HepG2 (cell line): ENCODE results near the gene ELP5. TPM values are rescaled to one million over a fixed set of nuclear protein-coding genes. Genes with fewer than 3 reads are reported as not detected.

Experiments
- CBFB ChIP-seq: sonication (generic); formaldehyde crosslinking; IDR thresholded peaks from 2 replicates; pipeline ENCODE4 v1.4.0; 2020; ENCODE audit warnings: missing genetic modification reagents
- CHCHD3 ChIP-seq: sonication (generic); formaldehyde crosslinking; IDR thresholded peaks from 2 replicates; pipeline ENCODE4 v1.8.0; 2022; ENCODE audit warnings: mild to moderate bottlenecking, missing genetic modification reagents, moderate library complexity
- FOXA3 ChIP-seq: IDR thresholded peaks from 2 replicates; pipeline ENCODE4 v1.6.1; 2016; ENCODE audit warnings: missing genetic modification reagents, missing compliant biosample characterization
- HMG20A ChIP-seq: IDR thresholded peaks from 2 replicates; pipeline ENCODE4 v1.6.1; 2016; ENCODE audit warnings: borderline replicate concordance
- HOXA3 ChIP-seq: sonication (generic); formaldehyde crosslinking; IDR thresholded peaks from 2 replicates; pipeline ENCODE4 v1.5.0; 2020; ENCODE audit warnings: missing genetic modification reagents
- MLLT10 ChIP-seq: sonication (generic); formaldehyde crosslinking; IDR thresholded peaks from 2 replicates; pipeline ENCODE4 v1.4.0; 2020; ENCODE audit warnings: missing genetic modification reagents
- NAIF1 ChIP-seq: sonication (generic); formaldehyde crosslinking; IDR thresholded peaks from 2 replicates; pipeline ENCODE4 v1.5.0; 2020; ENCODE audit warnings: mild to moderate bottlenecking, missing genetic modification reagents, borderline replicate concordance
- NCOA5 ChIP-seq: sonication (generic); formaldehyde crosslinking; IDR thresholded peaks from 2 replicates; pipeline ENCODE4 v1.4.0; 2020; ENCODE audit warnings: missing genetic modification reagents
- NFKB2 ChIP-seq: sonication (generic); formaldehyde crosslinking; IDR thresholded peaks from 2 replicates; pipeline ENCODE4 v1.4.0; 2020; ENCODE audit warnings: missing genetic modification reagents, borderline replicate concordance
- TCF7 ChIP-seq: sonication (generic); IDR thresholded peaks from 2 replicates; pipeline ENCODE4 v1.6.1; 2016; ENCODE audit warnings: antibody characterized with exemption, low read depth
- ZFP36 ChIP-seq: fragments of 150-350 bp; IDR thresholded peaks from 2 replicates; pipeline ENCODE4 v1.6.1; 2018; ENCODE audit warnings: borderline replicate concordance, low read length, low read depth; ENCODE audit not compliant: partially characterized antibody
- ZMYM4 ChIP-seq: sonication (generic); formaldehyde crosslinking; IDR thresholded peaks from 2 replicates; pipeline ENCODE4 v1.8.1; 2023; ENCODE audit warnings: mild to moderate bottlenecking, missing genetic modification reagents
- ZNF136 ChIP-seq: sonication (generic); formaldehyde crosslinking; IDR thresholded peaks from 2 replicates; pipeline ENCODE4 v1.8.1; 2022; ENCODE audit warnings: low read depth, mild to moderate bottlenecking, moderate library complexity, missing genetic modification reagents
- ZNF207 ChIP-seq: fragments of 450-650 bp; IDR thresholded peaks from 2 replicates; pipeline ENCODE4 v1.6.1; 2016; ENCODE audit warnings: antibody characterized with exemption, borderline replicate concordance
- ZNF326 ChIP-seq: sonication (generic); formaldehyde crosslinking; IDR thresholded peaks from 2 replicates; pipeline ENCODE4 v1.4.0; 2020; ENCODE audit warnings: missing genetic modification reagents, borderline replicate concordance
- ZNF33A ChIP-seq: sonication (generic); formaldehyde crosslinking; IDR thresholded peaks from 2 replicates; pipeline ENCODE4 v1.5.1; 2020; ENCODE audit warnings: missing genetic modification reagents, mild to moderate bottlenecking, moderate library complexity, borderline replicate concordance
- ZNF33B ChIP-seq: sonication (generic); formaldehyde crosslinking; IDR thresholded peaks from 2 replicates; pipeline ENCODE4 v1.5.1; 2020; ENCODE audit warnings: mild to moderate bottlenecking, missing genetic modification reagents
- polyA plus RNA-seq, 8 experiments: library from polyadenylated mRNA; depleted of rRNA in 3 of 8; stranded (reverse) in 7 of 8; unstranded in 1 of 8; fragments of >200 nt; fragmentation: Illumina TruSeq in 4 of 8; extraction: Trizol in 4 of 8; gene quantifications; 2 replicates each; pipeline versions ENCODE4 v1.2.1 to v1.2.3, GENCODE V29; 2011 to 2016; ENCODE audit warnings: low read depth in 4 of 8, missing spikeins in 1 of 8, mixed read lengths in 1 of 8; ENCODE audit not compliant: insufficient read depth in 1 of 8
- total RNA-seq, 5 experiments: library from RNA; depleted of rRNA; stranded (reverse); fragments of >200 nt; fragmentation: Illumina TruSeq; extraction: Trizol; gene quantifications; 2 replicates each; pipeline ENCODE4 v1.2.3, GENCODE V29; 2016; ENCODE audit warnings: low read depth in 1 of 5
- TF ChIP-seq, protein P1 (sequence below): sonication (generic); formaldehyde crosslinking; conservative IDR thresholded peaks from 2 replicates; pipeline ENCODE4 v1.5.0; 2020; ENCODE audit warnings: missing genetic modification reagents
- TF ChIP-seq, protein P2 (sequence below): sonication (generic); formaldehyde crosslinking; IDR thresholded peaks from 2 replicates; pipeline ENCODE4 v1.5.1; 2020; ENCODE audit warnings: mild to moderate bottlenecking, missing genetic modification reagents, moderate library complexity
- TF ChIP-seq, protein P3 (sequence below): sonication (generic); formaldehyde crosslinking; IDR thresholded peaks from 2 replicates; pipeline ENCODE4 v1.4.0; 2020; ENCODE audit warnings: missing genetic modification reagents
- TF ChIP-seq, protein P4 (sequence below): IDR thresholded peaks from 2 replicates; pipeline ENCODE4 v1.6.1; 2016; ENCODE audit warnings: control low read depth
- TF ChIP-seq, protein P5 (sequence below): sonication (generic); formaldehyde crosslinking; IDR thresholded peaks from 2 replicates; pipeline ENCODE4 v1.4.0; 2020; ENCODE audit warnings: missing genetic modification reagents

The ELP5 gene
- total and polyA plus RNA-seq, 2 of the 13 experiments (the other 11 are each of a cell fraction or from before 2014, with no cell fraction given): 67.6 to 69.8 TPM

DNA sequence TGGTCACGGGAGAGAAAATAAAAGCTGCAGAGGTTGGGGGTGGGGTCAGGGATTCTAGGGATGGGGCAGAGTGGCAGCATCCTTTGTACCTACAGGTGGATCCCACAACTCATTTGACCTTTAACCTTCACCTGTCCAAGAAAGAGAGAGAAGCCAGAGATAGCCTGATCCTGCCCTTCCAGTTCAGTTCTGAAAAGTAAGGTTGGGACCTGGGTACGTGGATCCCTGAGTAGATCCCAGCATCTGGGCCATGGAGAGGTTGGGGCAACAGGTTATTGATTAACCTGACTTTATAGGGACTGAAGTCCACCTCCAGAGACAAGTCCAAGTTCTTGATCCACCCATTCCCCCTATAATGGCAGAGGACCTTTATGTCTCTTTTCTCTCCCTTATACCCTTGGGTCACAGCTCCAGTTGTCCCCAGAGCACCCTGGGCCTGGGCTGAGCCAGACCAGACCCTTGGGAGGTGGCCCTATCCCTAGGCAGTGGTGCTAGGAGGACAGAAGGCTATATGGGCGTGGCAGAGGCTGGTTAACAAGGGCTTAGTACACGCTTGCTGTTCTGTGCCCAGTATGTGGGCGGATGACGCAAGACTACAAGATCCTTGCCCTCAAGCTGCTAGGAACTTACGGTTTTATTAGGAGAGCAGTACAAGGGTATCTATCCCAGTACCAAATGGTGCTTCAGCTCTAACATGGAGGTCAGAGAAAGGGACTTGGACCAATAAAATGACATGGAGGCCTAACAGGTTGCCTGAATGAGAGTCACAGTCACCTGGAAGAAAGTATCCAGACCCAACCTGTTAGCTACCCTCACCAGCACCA is 6.9 kb downstream of the ELP5 start (continued):
- TF ChIP-seq, protein P1, sequence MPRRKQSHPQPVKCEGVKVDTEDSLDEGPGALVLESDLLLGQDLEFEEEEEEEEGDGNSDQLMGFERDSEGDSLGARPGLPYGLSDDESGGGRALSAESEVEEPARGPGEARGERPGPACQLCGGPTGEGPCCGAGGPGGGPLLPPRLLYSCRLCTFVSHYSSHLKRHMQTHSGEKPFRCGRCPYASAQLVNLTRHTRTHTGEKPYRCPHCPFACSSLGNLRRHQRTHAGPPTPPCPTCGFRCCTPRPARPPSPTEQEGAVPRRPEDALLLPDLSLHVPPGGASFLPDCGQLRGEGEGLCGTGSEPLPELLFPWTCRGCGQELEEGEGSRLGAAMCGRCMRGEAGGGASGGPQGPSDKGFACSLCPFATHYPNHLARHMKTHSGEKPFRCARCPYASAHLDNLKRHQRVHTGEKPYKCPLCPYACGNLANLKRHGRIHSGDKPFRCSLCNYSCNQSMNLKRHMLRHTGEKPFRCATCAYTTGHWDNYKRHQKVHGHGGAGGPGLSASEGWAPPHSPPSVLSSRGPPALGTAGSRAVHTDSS: no peak
- TF ChIP-seq HOXA3 (CRISPR knock-in tag) (peak; percentile 48; the same call in 1 of the 2 replicates), NFKB2 (CRISPR knock-in tag) (no peak), MLLT10 (CRISPR knock-in tag) (no peak), ZNF207 (no peak), NAIF1 (CRISPR knock-in tag) (peak; percentile 76; the same call in 1 of the 2 replicates), NCOA5 (no peak), CHCHD3 (CRISPR knock-in tag) (no peak), ZNF33A (CRISPR knock-in tag) (no peak), ZFP36 (no peak), ZMYM4 (CRISPR knock-in tag) (0 out of 2 replicates have a peak, but pooled peaks have one; percentile 44), ZNF136 (CRISPR knock-in tag) (no peak), ZNF33B (CRISPR knock-in tag) (peak; percentile 93), FOXA3 (0 out of 2 replicates have a peak, but pooled peaks have one; percentile 6), HMG20A (CRISPR knock-in tag) (peak; percentile 42; the same call in 1 of the 2 replicates), ZNF326 (CRISPR knock-in tag) (no peak), TCF7 (no peak), CBFB (no peak)
- TF ChIP-seq, protein P2, sequence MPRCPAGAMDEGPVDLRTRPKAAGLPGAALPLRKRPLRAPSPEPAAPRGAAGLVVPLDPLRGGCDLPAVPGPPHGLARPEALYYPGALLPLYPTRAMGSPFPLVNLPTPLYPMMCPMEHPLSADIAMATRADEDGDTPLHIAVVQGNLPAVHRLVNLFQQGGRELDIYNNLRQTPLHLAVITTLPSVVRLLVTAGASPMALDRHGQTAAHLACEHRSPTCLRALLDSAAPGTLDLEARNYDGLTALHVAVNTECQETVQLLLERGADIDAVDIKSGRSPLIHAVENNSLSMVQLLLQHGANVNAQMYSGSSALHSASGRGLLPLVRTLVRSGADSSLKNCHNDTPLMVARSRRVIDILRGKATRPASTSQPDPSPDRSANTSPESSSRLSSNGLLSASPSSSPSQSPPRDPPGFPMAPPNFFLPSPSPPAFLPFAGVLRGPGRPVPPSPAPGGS (CRISPR knock-in tag): peak; percentile 65; the same call in 1 of the 2 replicates
- TF ChIP-seq, protein P3, sequence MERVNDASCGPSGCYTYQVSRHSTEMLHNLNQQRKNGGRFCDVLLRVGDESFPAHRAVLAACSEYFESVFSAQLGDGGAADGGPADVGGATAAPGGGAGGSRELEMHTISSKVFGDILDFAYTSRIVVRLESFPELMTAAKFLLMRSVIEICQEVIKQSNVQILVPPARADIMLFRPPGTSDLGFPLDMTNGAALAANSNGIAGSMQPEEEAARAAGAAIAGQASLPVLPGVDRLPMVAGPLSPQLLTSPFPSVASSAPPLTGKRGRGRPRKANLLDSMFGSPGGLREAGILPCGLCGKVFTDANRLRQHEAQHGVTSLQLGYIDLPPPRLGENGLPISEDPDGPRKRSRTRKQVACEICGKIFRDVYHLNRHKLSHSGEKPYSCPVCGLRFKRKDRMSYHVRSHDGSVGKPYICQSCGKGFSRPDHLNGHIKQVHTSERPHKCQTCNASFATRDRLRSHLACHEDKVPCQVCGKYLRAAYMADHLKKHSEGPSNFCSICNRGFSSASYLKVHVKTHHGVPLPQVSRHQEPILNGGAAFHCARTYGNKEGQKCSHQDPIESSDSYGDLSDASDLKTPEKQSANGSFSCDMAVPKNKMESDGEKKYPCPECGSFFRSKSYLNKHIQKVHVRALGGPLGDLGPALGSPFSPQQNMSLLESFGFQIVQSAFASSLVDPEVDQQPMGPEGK: peak; percentile 57; the same call in 1 of the 2 replicates
- TF ChIP-seq, protein P4, sequence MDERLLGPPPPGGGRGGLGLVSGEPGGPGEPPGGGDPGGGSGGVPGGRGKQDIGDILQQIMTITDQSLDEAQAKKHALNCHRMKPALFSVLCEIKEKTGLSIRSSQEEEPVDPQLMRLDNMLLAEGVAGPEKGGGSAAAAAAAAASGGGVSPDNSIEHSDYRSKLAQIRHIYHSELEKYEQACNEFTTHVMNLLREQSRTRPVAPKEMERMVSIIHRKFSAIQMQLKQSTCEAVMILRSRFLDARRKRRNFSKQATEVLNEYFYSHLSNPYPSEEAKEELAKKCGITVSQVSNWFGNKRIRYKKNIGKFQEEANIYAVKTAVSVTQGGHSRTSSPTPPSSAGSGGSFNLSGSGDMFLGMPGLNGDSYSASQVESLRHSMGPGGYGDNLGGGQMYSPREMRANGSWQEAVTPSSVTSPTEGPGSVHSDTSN: no peak
- TF ChIP-seq, protein P5, sequence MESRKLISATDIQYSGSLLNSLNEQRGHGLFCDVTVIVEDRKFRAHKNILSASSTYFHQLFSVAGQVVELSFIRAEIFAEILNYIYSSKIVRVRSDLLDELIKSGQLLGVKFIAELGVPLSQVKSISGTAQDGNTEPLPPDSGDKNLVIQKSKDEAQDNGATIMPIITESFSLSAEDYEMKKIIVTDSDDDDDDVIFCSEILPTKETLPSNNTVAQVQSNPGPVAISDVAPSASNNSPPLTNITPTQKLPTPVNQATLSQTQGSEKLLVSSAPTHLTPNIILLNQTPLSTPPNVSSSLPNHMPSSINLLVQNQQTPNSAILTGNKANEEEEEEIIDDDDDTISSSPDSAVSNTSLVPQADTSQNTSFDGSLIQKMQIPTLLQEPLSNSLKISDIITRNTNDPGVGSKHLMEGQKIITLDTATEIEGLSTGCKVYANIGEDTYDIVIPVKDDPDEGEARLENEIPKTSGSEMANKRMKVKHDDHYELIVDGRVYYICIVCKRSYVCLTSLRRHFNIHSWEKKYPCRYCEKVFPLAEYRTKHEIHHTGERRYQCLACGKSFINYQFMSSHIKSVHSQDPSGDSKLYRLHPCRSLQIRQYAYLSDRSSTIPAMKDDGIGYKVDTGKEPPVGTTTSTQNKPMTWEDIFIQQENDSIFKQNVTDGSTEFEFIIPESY (CRISPR knock-in tag): no peak
